Muscle of leg (tissue), 11 donors: ENCODE results near the gene LRRC72. TPM values are rescaled to one million over a fixed set of nuclear protein-coding genes. Genes with fewer than 3 reads are reported as not detected.
A peak's percentile ranks its signal among the peaks of the same experiment; 100 is the strongest.
"Not testable (repeated sequence)": the region's sequence is repeated elsewhere in the genome, so short reads cannot be mapped to it uniquely, and the experiment has no call there.

Source experiments
- DNase-seq: peaks from one replicate; pipeline ENCODE4 v3.0.0; 2013
- H3K27ac ChIP-seq: one replicate; pipeline ENCODE4 v1.5.1; 2013; ENCODE audit warnings: mild to moderate bottlenecking, low read length, control low read depth
- H3K27me3 ChIP-seq: one replicate; pipeline ENCODE4 v1.6.1; 2013; ENCODE audit warnings: low read length; ENCODE audit not compliant: control insufficient read depth, insufficient read depth
- H3K36me3 ChIP-seq: one replicate; pipeline ENCODE4 v1.6.1; 2013; ENCODE audit warnings: low read length; ENCODE audit not compliant: control insufficient read depth, insufficient read depth
- H3K4me1 ChIP-seq: one replicate; pipeline ENCODE4 v1.6.1; 2013; ENCODE audit warnings: low read length; ENCODE audit not compliant: control insufficient read depth, insufficient read depth
- H3K4me3 ChIP-seq: one replicate; pipeline ENCODE4 v1.5.1; 2013; ENCODE audit warnings: low read length, control low read depth
- H3K9me3 ChIP-seq: replicated peaks from 2 replicates; pipeline ENCODE4 v1.6.1; 2013; ENCODE audit warnings: low read depth, low read length; ENCODE audit not compliant: control insufficient read depth
- WGBS: methylation state at CpG from one replicate; pipeline ENCODE4 v1.1.5; 2013; ENCODE audit warnings: missing lambda C conversion rate; ENCODE audit not compliant: insufficient coverage; 5-methylcytosine and 5-hydroxymethylcytosine counted together
- polyA plus RNA-seq, 8 donors: library from polyadenylated mRNA; unstranded; fragments of 120-200 nt; gene quantifications; one replicate each; pipeline versions ENCODE4 v1.2.1 to v1.2.3, GENCODE V29; 2013; ENCODE audit warnings: inconsistent platforms in 1 of 8, low replicate concordance in 1 of 8; ENCODE audit not compliant: insufficient read length in 8 of 8, insufficient read depth in 1 of 8
- total RNA-seq: library from RNA; stranded (reverse); fragments of 120-200 nt; gene quantifications from one replicate; pipeline ENCODE4 v1.2.4, GENCODE V29; 2013

The LRRC72 gene
- total and polyA plus RNA-seq, 9 donors: not detected

DNA sequence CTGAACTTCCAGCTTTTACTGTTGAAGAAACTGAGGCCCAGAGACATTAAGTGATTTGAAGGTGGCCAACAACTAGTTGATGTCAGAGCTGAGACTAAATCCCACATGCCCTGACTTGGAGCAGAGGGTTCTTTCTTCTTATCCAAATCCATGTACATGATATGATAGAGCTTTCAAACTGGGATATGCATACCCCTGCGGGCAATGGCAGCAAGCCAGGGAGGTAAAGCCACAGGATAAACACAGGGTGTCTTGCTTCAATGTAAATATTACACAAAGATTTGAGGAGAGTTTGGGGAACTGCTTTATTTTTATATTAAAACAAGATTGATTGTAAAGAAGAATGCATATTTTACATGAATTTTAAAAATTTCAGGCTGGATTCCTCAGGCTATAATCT is 2.3 kb upstream of the LRRC72 start:
- H3K4me1 ChIP-seq: no peaks in the 10 kb centered on the region
- no peak overlapping the region for H3K27ac ChIP-seq
- DNase-seq: no peak
- no CpG with 5 or more reads among the region's 1 CpG for WGBS
- no peaks in the 10 kb centered on the region for H3K36me3 ChIP-seq
- no peak overlapping the region for H3K4me3 ChIP-seq
- H3K9me3 ChIP-seq: no peaks in the 10 kb centered on the region
- H3K27me3 ChIP-seq: no peaks in the 10 kb centered on the region

GRCh38 chr7:16528520-16528919 is 1.9 kb downstream of the LRRC72 start:
- Histone ChIP-seq H3K27me3 (no peaks in the 10 kb centered on the region), H3K9me3 (no peaks in the 10 kb centered on the region), H3K4me3 (no peak overlapping the region), H3K36me3 (no peaks in the 10 kb centered on the region), H3K4me1 (no peaks in the 10 kb centered on the region), H3K27ac (no peak overlapping the region)
- DNase-seq: peak; percentile 8

GRCh38 chr7:16529697-16530096 is 3.1 kb downstream of the LRRC72 start:
- H3K27me3 ChIP-seq: no peaks in the 10 kb centered on the region
- no peaks in the 10 kb centered on the region for H3K36me3 ChIP-seq
- no peak overlapping the region for H3K4me3 ChIP-seq
- H3K4me1 ChIP-seq: no peaks in the 10 kb centered on the region
- no peak overlapping the region for H3K27ac ChIP-seq
- WGBS: no CpG with 5 or more reads among the region's 1 CpG
- no peaks in the 10 kb centered on the region for H3K9me3 ChIP-seq
- no peak for DNase-seq

DNA sequence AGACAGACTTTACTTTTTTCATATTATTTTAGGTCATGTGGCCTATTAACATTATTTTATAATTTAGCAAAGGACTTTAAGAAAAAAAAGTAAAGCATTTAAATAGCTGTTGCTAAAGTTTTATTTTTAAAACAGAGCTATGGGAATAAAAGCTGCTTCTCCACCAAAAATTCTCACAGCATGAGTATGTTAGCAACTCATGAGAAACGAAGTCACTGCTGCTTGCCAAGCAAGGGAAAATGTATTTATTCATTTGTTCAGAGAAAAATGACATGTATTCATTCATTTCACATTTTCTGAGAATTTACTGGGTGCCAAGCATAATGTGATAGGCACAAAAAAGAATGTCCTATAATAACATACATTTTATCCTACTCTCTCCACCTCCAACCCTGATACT is 5.1 kb downstream of the LRRC72 start:
- Histone ChIP-seq H3K9me3 (no peaks in the 10 kb centered on the region), H3K27ac (no peak overlapping the region), H3K36me3 (no peaks in the 10 kb centered on the region), H3K4me1 (no peaks in the 10 kb centered on the region), H3K4me3 (no peak overlapping the region), H3K27me3 (no peaks in the 10 kb centered on the region)
- WGBS: no CpG with 5 or more reads among the region's 1 CpG
- peak; percentile 26 for DNase-seq

DNA sequence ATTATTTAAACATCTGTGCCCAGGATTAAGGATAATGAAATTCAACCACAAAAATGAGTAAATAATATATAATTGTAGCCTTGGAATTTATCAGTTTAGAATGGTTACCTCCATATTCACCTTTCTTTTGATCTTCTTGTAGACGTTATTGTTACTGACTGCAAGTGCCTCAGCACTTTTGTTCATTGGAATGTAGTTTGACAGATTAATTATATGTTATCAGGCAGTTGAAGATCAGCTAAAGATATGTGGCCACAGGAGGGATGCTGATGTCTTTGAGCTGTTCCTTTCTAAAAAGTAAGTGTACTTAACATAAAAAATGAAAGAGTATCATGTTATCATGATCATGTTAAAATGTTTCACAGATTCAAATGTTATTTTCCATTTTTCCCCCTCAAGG is 5.6 kb downstream of the LRRC72 start:
- DNase-seq: no peak
- no CpG with 5 or more reads among the region's 1 CpG for WGBS
- Histone ChIP-seq H3K4me1 (no peaks in the 10 kb centered on the region), H3K4me3 (no peak overlapping the region), H3K36me3 (no peaks in the 10 kb centered on the region), H3K9me3 (no peaks in the 10 kb centered on the region), H3K27ac (no peak overlapping the region), H3K27me3 (no peaks in the 10 kb centered on the region)

DNA sequence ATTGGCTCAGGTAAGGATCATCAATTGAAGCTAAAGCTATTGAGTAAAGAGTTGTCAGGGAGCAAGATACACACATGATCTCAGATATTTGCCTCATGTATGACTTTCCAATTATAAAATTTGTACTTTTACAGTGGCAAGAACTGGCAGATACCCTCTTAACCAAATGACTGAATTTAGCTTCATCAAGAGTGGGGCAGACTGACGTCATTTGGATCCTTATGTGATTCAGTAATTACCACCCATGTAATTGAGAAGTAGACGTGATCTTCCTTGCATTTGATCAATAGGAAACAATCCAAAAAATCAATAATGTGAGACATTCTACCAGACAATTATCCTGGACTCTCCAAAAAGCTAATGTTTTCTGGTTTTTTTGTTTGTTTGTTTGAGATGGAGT is 8.9 kb downstream of the LRRC72 start:
- no CpG with 5 or more reads among the region's 2 CpGs for WGBS
- Histone ChIP-seq H3K36me3 (no peaks in the 10 kb centered on the region), H3K9me3 (no peaks in the 10 kb centered on the region), H3K27ac (no peak overlapping the region), H3K4me1 (no peaks in the 10 kb centered on the region), H3K27me3 (no peaks in the 10 kb centered on the region), H3K4me3 (no peak overlapping the region)
- no peak for DNase-seq

- H3K9me3 ChIP-seq, H3K27ac ChIP-seq, DNase-seq, H3K4me3 ChIP-seq, H3K27me3 ChIP-seq, H3K36me3 ChIP-seq, H3K4me1 ChIP-seq: not testable (repeated sequence)
- 83% methylated on average over 2 of the region's 2 CpGs for WGBS
Observed at GRCh38 chr7:16540559-16540958, 13.9 kb downstream of the LRRC72 start.

DNA sequence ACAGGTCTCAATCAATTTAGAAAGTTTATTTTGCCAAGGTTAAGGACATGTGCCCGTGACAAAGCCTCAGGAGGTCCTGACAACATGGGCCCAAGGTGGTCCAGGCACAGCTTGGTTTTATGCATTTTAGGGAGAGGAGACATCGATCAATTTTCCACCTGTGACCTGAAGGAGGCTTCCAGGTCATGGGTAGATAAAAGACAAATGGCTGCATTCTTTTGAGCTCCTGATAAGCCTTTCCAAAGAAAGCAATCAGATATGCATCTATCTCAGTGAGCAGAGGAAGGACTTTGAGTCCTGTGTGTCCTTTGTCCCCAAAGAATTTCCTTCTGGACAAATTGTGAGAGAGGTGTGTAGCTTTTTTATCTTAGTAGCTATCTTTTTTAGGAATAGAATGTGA is 15.8 kb downstream of the LRRC72 start:
- Histone ChIP-seq H3K9me3 (no peaks in the 10 kb centered on the region), H3K27ac (no peak overlapping the region), H3K4me1 (no peaks in the 10 kb centered on the region), H3K27me3 (no peaks in the 10 kb centered on the region), H3K36me3 (no peaks in the 10 kb centered on the region), H3K4me3 (no peak overlapping the region)
- no peak for DNase-seq
- WGBS: 88% methylated on average over 1 of the region's 2 CpGs

GRCh38 chr7:16543456-16543855 is 16.8 kb downstream of the LRRC72 start:
- H3K27ac ChIP-seq: no peak overlapping the region
- no CpG with 5 or more reads among the region's 2 CpGs for WGBS
- H3K36me3 ChIP-seq: no peaks in the 10 kb centered on the region
- no peaks in the 10 kb centered on the region for H3K27me3 ChIP-seq
- no peaks in the 10 kb centered on the region for H3K4me1 ChIP-seq
- H3K4me3 ChIP-seq: no peak overlapping the region
- no peak for DNase-seq
- H3K9me3 ChIP-seq: no peaks in the 10 kb centered on the region

GRCh38 chr7:16546921-16547505 is 20.4 kb downstream of the LRRC72 start:
- 90% methylated on average over 5 of the region's 7 CpGs for WGBS
- H3K9me3 ChIP-seq: no peaks in the 10 kb centered on the region
- no peak overlapping the region for H3K4me3 ChIP-seq
- DNase-seq: no peak
- no peaks in the 10 kb centered on the region for H3K27me3 ChIP-seq
- no peak overlapping the region for H3K27ac ChIP-seq
- no peaks in the 10 kb centered on the region for H3K4me1 ChIP-seq
- H3K36me3 ChIP-seq: no peaks in the 10 kb centered on the region

- H3K4me3 ChIP-seq: no peak overlapping the region
- H3K9me3 ChIP-seq: no peaks in the 10 kb centered on the region
- H3K36me3 ChIP-seq: no peaks in the 10 kb centered on the region
- 91% methylated on average over 2 of the region's 2 CpGs for WGBS
- H3K27me3 ChIP-seq: no peaks in the 10 kb centered on the region
- no peak overlapping the region for H3K27ac ChIP-seq
- no peaks in the 10 kb centered on the region for H3K4me1 ChIP-seq
- DNase-seq: no peak
Observed at GRCh38 chr7:16548428-16548827, 21.8 kb downstream of the LRRC72 start.
